Left colon (tissue), 2 donors: Measurements from ENCODE around the gene TTC21A. TPM values are rescaled to one million over a fixed set of nuclear protein-coding genes. Genes with fewer than 3 reads are reported as not detected.
"Not testable (repeated sequence)": the region's sequence is repeated elsewhere in the genome, so short reads cannot be mapped to it uniquely, and the experiment has no call there.

ENCODE experiments used
- ATAC-seq: fragments of 200-7000 bp; cut with Tn5 transposase; one replicate; pipeline ENCODE4 v1.9.1; 2020; ENCODE audit warnings: mild to moderate bottlenecking, moderate library complexity
- DNase-seq, 2 donors: peaks; one replicate each; pipeline ENCODE4 v3.0.0-alpha.2; 2020
- intact Hi-C, 2 donors: fragments of 100-400 bp; cut with DNase I in 1 of 2; cut with micrococcal nuclease in 1 of 2; formaldehyde crosslinking; loops; one replicate each; pipeline versions ENCODE4 v1.11.2 to v1.14.0; 2022; cut with DNase I, micrococcal nuclease
- total RNA-seq, 2 donors: library from RNA; stranded (reverse); fragmentation: NEBNext Ultra II Directional; extraction: Animal tissue kit (Norgen Biotek cat#: 25700); gene quantifications; one replicate each; pipeline ENCODE4 v1.2.1, GENCODE V29; 2021
- donor health status: DM: no; HTN: no; CAD: no.
- donor health status: DM: yes; HTN: yes; CAD: no.

The TTC21A gene
- total RNA-seq, 2 donors from 2014 or later: 4.5 to 8.3 TPM

- no peak for DNase-seq
- intact Hi-C loops: no loop called here
- ATAC-seq: no peak
These were observed 49.9 kb downstream of the TTC21A start for GRCh38 chr3:39157359-39157758.

GRCh38 chr3:39158148-39158715 is 50.8 kb downstream of the TTC21A start:
- intact Hi-C loops: no loop called here
- DNase-seq: peak in 1 of 2 donors; percentile 12
- ATAC-seq: no peak

- intact Hi-C loops: no loop called here
- DNase-seq: no peak
- ATAC-seq: no peak
These were observed 56.9 kb downstream of the TTC21A start for GRCh38 chr3:39164414-39164813.

- intact Hi-C loops: no loop called here
- ATAC-seq: no peak
- no peak for DNase-seq
These were observed 58.0 kb downstream of the TTC21A start for GRCh38 chr3:39165518-39165917.

- intact Hi-C loops: no loop called here
- ATAC-seq (no peak), DNase-seq (no peak)
These were observed 58.7 kb downstream of the TTC21A start for GRCh38 chr3:39166134-39166710.

- DNase-seq: no peak
- ATAC-seq: no peak
These were observed 59.6 kb downstream of the TTC21A start for GRCh38 chr3:39166932-39167532.

GRCh38 chr3:39168156-39168780 is 60.8 kb downstream of the TTC21A start:
- ATAC-seq (no peak), DNase-seq (no peak)
- intact Hi-C loops: no loop called here

More at GRCh38 chr3:39166932-39167532, 59.6 kb downstream of the TTC21A start:
- intact Hi-C loops: no loop called here

GRCh38 chr3:39169712-39170111 is 62.2 kb downstream of the TTC21A start:
- intact Hi-C loops: no loop called here
- ATAC-seq: no peak
- DNase-seq: no peak

GRCh38 chr3:39170461-39170860 is 63.0 kb downstream of the TTC21A start:
- DNase-seq (no peak), ATAC-seq (no peak)
- intact Hi-C loops: no loop called here

GRCh38 chr3:39170877-39171276 is 63.4 kb downstream of the TTC21A start:
- ATAC-seq, intact Hi-C loops, DNase-seq: not testable (repeated sequence)

- peak; percentile 65 for ATAC-seq
- DNase-seq: no peak
These were observed 64.4 kb downstream of the TTC21A start for GRCh38 chr3:39171860-39172259.

GRCh38 chr3:39173318-39174125 is 66.0 kb downstream of the TTC21A start:
- ATAC-seq (no peak), DNase-seq (no peak)
- intact Hi-C loops: no loop called here

More at GRCh38 chr3:39171860-39172259, 64.4 kb downstream of the TTC21A start:
- intact Hi-C loops: no loop called here

- no peak for DNase-seq
- ATAC-seq: no peak
- intact Hi-C loops: no loop called here
These were observed 68.7 kb downstream of the TTC21A start for GRCh38 chr3:39176025-39176714.

- intact Hi-C loops: no loop called here
- ATAC-seq: peak; percentile 54
- DNase-seq: peak; percentile 86 to 90
These were observed 70.3 kb downstream of the TTC21A start for GRCh38 chr3:39177708-39178332.

GRCh38 chr3:39178553-39178952 is 71.1 kb downstream of the TTC21A start:
- intact Hi-C loops: no loop called here
- DNase-seq: no peak
- ATAC-seq: no peak

- no peak for ATAC-seq
- DNase-seq: no peak
- intact Hi-C loops: no loop called here
These were observed 72.7 kb downstream of the TTC21A start for GRCh38 chr3:39180183-39180545.

GRCh38 chr3:39180546-39181346 is 73.3 kb downstream of the TTC21A start:
- DNase-seq (peak; percentile 95), ATAC-seq (peak; percentile 91)
- intact Hi-C loops: no loop called here
